HG02884 (cell line): ENCODE measurements around the gene CDX1.

Source experiments
- ATAC-seq: cut with Tn5 transposase; IDR thresholded peaks from one replicate; pipeline ENCODE4 v1.9.1; 2021; ENCODE audit warnings: mild to moderate bottlenecking, moderate library complexity; ENCODE audit not compliant: unreplicated experiment

CDX1 gene

DNA sequence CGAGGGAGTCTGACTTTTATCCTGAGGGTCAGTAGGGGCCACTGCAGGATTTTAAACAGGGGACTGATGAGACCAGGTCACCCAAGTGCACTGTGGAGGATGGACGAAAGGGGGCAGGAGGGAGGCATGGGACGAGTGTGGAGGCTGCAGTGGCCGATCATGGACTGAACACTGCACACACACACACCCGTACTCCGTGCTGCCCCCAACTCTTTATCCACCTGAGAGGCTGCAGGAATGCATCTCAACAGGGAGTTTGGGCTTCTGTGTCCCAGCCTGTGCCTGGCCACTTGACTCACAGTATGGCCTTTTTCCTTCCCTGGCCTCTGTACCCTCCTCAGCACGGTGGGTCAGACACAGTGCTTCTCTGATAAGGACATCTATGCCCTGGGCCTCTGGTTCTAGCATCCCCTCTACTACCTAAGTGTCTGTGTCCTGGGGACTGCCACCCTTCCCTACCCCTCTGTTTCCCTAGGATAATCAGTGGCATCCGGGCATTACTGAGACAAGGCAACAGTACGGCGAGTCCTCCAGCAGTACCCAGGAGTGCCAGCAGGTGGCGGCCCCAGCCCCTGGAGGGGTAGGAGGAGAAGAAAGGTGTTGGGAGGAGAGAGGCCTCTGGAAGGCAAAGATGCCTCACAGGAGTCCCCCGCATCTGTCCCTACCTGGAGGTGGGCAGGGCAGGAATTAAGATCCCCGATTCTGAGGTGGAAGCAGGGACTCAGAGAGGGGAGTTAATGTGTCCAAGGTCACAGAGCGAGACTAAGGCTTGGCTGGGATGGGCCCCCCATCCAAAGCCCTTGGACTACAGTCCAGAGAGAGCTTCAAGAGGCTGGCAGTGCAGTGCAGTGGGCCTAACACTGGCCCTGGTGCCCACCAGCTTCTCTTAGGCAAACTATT, 5.1 kb upstream of the CDX1 start:
- peak; percentile 63 for ATAC-seq

DNA sequence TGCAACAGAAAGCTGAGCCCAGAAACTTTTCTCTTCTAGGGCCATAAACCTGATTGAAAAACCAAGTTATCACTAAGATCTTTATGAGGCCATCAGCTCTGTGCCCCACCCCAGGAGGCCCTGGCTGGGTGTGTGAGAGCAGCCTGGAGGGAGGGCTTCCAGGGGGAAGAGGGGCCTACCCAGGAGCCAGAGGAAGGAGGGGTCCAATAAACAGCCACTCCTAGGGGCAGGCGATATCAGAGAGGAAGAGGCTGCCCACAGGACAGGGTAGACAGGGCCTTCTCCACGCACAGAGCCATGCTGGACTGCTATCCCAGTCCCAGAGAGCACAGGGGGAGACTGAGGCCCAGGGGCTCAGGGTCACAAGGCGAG, 4.5 kb upstream of the CDX1 start:
- no peak for ATAC-seq

DNA sequence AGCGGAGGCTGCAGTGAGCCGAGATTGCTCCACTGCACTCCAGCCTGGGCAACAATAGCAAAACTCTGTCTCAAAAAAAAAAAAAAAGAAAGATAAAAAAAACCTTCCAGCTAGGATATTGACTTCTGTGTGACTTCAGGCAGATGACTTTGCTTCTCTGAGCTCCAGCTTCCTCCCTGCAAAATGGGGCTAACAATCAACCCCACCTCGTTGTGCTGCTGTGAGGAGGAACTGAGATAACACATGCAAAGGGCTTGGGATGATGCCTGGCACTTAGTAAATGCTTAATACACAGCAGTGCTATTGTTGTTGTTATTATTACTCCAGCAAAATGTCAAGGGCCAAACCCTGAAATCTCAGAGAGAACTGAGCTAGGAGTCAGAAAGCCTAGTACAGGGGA, 3.5 kb upstream of the CDX1 start:
- no peak for ATAC-seq

DNA sequence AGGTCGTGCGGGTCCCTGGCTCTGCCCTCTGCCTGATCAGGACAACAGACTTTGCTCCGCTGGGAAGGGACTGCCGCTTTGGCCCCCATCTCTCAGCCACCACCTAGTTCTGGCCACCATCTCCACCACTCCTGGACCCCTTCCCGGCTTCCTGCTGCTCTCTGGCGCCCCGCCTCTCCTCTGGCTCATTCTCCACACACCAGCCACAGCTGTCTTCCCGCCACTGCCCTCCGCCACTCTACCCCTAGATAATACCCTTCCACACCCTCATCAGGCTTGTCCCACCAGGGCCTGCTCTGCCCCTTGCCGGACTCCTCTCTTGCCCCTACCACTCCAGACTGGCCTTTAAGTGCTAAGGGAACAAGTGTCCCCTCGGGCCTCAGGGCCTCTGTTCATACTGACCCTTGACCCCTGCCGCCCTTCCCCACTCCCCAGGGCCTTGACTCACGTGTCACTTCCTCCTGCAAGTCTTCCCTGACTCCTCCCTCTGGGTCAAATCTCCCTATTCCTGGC, 3.0 kb upstream of the CDX1 start:
- no peak for ATAC-seq

GRCh38 chr5:150164211-150164980, 2.2 kb upstream of the CDX1 start:
- ATAC-seq: no peak

DNA sequence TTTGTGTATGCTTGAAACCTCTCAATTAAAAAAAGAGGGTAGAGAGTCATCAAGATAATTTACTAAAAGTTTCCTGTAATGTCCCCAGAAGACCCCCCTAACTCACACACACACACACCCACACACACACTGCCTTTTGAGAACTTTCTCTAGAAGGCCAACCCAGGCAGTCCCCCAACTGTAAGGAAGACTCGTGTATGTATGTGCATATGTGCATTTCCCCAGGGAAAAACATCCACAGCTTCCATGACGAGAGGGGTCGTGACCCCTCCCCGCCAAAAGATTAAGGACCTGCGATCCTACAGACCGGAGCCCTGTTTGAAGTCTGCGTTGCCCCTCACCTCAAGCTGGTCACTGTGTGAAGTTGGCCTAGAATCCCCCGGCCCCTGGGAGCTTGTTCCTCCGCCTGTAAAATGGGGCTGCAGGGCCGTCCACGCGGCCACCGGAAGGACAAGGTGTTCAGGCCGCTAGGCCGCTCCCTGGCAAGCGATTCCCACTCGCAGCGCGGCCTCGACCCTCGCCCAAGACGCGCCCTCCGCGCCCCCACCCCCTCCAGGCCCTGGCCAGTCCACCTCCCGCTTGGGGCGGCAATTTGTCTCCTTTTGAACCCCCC, 435 bp upstream of the CDX1 start:
- ATAC-seq: no peak

- no peak for ATAC-seq
Observed at GRCh38 chr5:150167512-150167850, 903 bp downstream of the CDX1 start.

- no peak for ATAC-seq
Observed at GRCh38 chr5:150167908-150168307, 1.3 kb downstream of the CDX1 start.

- ATAC-seq: no peak
Observed at GRCh38 chr5:150168864-150169263, 2.3 kb downstream of the CDX1 start.

- no peak for ATAC-seq
Observed at GRCh38 chr5:150172145-150172544, 5.6 kb downstream of the CDX1 start.

DNA sequence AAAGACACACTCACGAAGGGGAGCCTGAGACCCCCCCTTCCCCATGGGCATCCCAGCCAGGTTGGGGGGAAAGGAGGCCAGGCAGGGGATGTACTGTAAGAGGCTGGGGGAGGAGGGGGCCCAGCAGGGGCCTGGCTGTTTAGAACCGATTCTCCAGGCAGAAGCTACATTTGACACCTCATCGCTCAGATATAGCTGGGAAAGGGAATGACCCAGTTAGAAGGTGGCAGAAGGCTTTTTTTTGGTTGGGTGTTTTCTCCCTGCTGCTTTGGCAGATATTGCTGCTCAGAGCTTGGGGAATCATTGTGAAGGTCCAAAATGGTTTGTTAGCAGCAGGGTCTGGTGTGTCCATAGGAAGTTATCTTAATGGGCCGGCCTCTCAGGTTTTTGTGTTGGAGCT, 6.0 kb downstream of the CDX1 start:
- ATAC-seq: no peak

- ATAC-seq: no peak
Observed at GRCh38 chr5:150173161-150173560, 6.6 kb downstream of the CDX1 start.

GRCh38 chr5:150174285-150174684, 7.7 kb downstream of the CDX1 start:
- ATAC-seq: no peak

- no peak for ATAC-seq
Observed at GRCh38 chr5:150175076-150175475, 8.5 kb downstream of the CDX1 start.

- no peak for ATAC-seq
Observed at GRCh38 chr5:150175536-150175935, 9.0 kb downstream of the CDX1 start.

GRCh38 chr5:150176745-150177477, 10.3 kb downstream of the CDX1 start:
- no peak for ATAC-seq

DNA sequence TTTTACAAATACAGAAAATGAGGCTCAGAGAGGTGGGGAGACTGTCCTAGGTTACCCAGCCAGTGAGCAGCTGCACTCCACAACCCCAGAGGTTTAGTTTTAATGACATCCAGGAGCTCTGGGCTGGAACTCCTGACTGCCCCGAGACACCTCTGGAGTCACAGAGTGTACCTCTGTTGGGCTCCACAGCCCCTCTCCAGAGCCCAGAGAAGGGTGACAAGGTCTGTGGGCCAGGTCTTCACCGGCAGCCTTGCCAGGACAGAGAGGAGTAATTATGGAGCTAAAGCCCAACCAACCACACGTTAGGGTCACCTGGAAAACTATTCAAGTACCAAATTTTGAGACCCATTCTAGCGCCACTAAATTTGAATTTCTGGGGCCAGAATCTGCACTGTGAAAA, 11.1 kb downstream of the CDX1 start:
- ATAC-seq: no peak

GRCh38 chr5:150178262-150178661, 11.7 kb downstream of the CDX1 start:
- no peak for ATAC-seq

GRCh38 chr5:150179019-150179620, 12.5 kb downstream of the CDX1 start:
- no peak for ATAC-seq

DNA sequence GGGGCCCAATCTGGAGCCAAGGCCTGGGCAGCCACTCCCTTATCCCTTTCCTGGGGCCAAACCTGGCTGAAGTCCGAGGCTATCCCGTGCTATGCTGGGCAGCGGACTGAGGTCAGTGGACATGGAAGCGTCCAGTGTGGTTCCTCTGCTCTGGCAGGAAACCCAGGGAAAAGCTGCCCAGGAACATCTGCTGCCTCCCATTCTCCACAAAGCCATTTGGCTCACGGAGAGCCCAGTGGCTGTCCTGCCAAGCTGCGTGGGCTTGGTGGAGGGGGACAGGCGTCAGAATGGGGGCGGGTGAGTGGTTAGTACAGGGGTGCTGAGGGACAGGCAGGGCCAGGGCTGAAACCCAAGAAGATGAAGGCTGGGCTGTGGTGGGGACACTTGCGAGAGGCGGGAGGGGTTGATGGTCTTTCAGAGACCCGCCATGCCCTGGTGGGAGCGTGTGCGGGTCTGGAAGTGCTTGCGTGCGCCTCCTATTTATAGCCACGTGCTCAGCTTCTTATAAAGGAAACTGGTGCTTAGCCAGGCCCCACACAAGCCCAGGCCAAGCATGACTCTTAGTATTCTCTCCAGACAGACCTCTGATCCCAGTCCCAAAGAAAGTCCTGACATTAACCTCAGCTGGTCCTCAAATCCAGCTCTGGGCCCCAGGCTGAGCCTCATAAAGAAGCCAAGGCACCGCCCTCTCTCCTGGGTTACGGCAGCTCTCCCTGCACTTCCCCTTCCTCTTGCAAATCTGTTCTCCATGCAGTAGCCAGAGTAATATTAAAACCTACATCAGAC, 13.9 kb downstream of the CDX1 start:
- no peak for ATAC-seq
